GM12878 (cell line): ENCODE data around the gene MT1HL1. TPM values are rescaled to one million over a fixed set of nuclear protein-coding genes. Genes with fewer than 3 reads are reported as not detected.

ENCODE experiments used
- ATAC-seq: fragments of 200-7000 bp; cut with Tn5 transposase; 3 replicates; pipeline ENCODE4 v1.9.1; 2020; ENCODE audit warnings: mild to moderate bottlenecking, moderate library complexity
- BruUV-seq: library from RNA; stranded (reverse); fragments of 400-500 nt; replicated peaks from 2 replicates; lab custom pipeline; 2021; lab: Mats Ljungman, UMichigan
- CTCF ChIA-PET: fragments of 300-600 bp; sonication (Branson Sonifier 250); formaldehyde crosslinking; extraction: SDS; loops from one replicate; lab custom pipeline; 2021; ENCODE audit warnings: inconsistent platforms; lab: Yijun Ruan, JAX
- POLR2A ChIA-PET: fragments of 350-600 bp; formaldehyde crosslinking; extraction: SDS; loops from one replicate; lab custom pipeline; 2021; ENCODE audit warnings: inconsistent platforms; lab: Charles Lee
- RAD21 ChIA-PET: fragments of 300-600 bp; sonication (Branson Sonifier 250); formaldehyde crosslinking; loops from one replicate; lab custom pipeline; 2023; ENCODE audit warnings: antibody characterized with exemption; ENCODE audit not compliant: unreplicated experiment; lab: Charles Lee
- SMC1A ChIA-PET: fragments of 300-600 bp; sonication (Branson Sonifier 250); formaldehyde crosslinking; loops from one replicate; lab custom pipeline; 2023; ENCODE audit not compliant: unreplicated experiment, uncharacterized antibody; lab: Charles Lee
- DNase-seq: peaks from one replicate; pipeline ENCODE4 v3.0.0-alpha.2; 2011; ENCODE audit warnings: low read depth, low spot score
- FAIRE-seq: peaks from 3 replicates; lab custom pipeline; 2011; peaks lifted over from hg19 to GRCh38; lab: Jason Lieb, UNC
- H2AFZ ChIP-seq: 2 replicates; pipeline ENCODE4 v1.6.0; 2011; ENCODE audit warnings: low read depth, low read length, control low read depth; ENCODE audit not compliant: control insufficient read depth
- H3K27ac ChIP-seq: 2 replicates; pipeline ENCODE4 v1.5.1; 2011; ENCODE audit warnings: control low read depth; ENCODE audit not compliant: control insufficient read depth, insufficient read depth
- H3K27me3 ChIP-seq, 2 experiments: replicated peaks in 1 of 2; 2 replicates each; pipeline versions ENCODE4 v1.6.0 to v1.6.1; 2011; ENCODE audit warnings: low read length in 1 of 2; ENCODE audit not compliant: control insufficient read depth in 2 of 2, insufficient read depth in 2 of 2
- H3K36me3 ChIP-seq, 2 experiments: 2 replicates each; pipeline ENCODE4 v1.5.1; 2011; ENCODE audit warnings: low read length in 1 of 2; ENCODE audit not compliant: control insufficient read depth in 2 of 2, insufficient read depth in 2 of 2
- H3K4me1 ChIP-seq: 2 replicates; pipeline ENCODE4 v1.6.1; 2011; ENCODE audit warnings: mild to moderate bottlenecking, low read length, moderate library complexity, mixed read lengths; ENCODE audit not compliant: control insufficient read depth, insufficient read depth
- H3K4me2 ChIP-seq: 2 replicates; pipeline ENCODE4 v1.6.0; 2011; ENCODE audit warnings: control low read depth; ENCODE audit not compliant: control insufficient read depth, insufficient read depth
- H3K4me3 ChIP-seq: fragments of 200-600 bp; sonication (generic); 2 replicates; pipeline ENCODE4 v1.5.1; 2016
- H3K79me2 ChIP-seq: 2 replicates; pipeline ENCODE4 v1.6.0; 2011; ENCODE audit warnings: low read length; ENCODE audit not compliant: control insufficient read depth, insufficient read depth
- H3K9ac ChIP-seq: 2 replicates; pipeline ENCODE4 v1.8.0; 2011; ENCODE audit warnings: low read length, control low read depth, mixed read lengths; ENCODE audit not compliant: control insufficient read depth, insufficient read depth
- H3K9me3 ChIP-seq: replicated peaks from 3 replicates; pipeline ENCODE4 v1.5.1; 2011; ENCODE audit warnings: mild to moderate bottlenecking, low read length; ENCODE audit not compliant: control insufficient read depth, insufficient read depth
- H4K20me1 ChIP-seq: 2 replicates; pipeline ENCODE4 v1.6.0; 2011; ENCODE audit not compliant: control insufficient read depth, insufficient read depth
- RFX5 ChIP-seq: IDR thresholded peaks from 2 replicates; pipeline ENCODE4 v1.6.1; 2011; ENCODE audit warnings: low read depth, low read length, improper control_type of control experiment
- SMC3 ChIP-seq: IDR thresholded peaks from 2 replicates; pipeline ENCODE4 v1.6.1; 2011; ENCODE audit warnings: low read length, improper control_type of control experiment, borderline replicate concordance
- SREBF1 ChIP-seq: IDR thresholded peaks from 2 replicates; pipeline ENCODE4 v1.6.1; 2012; ENCODE audit warnings: mild to moderate bottlenecking, low read length
- WGBS: methylation state at CpG from one replicate; pipeline ENCODE4 v1.1.6; 2016; ENCODE audit warnings: low lambda C conversion rate; ENCODE audit not compliant: insufficient replicate concordance, insufficient coverage; ENCODE audit errors: missing lambda C conversion rate; 5-methylcytosine and 5-hydroxymethylcytosine counted together
- in situ Hi-C: fragments of 300-500 bp; cut with MboI; formaldehyde crosslinking; loops from 9 replicates; pipeline ENCODE4 v1.14.3; 2018; ENCODE audit warnings: mixed read lengths
- intact Hi-C: fragments of 100-400 bp; cut with micrococcal nuclease; formaldehyde crosslinking; loops from one replicate; pipeline ENCODE4 v1.14.2; 2022; ENCODE audit not compliant: unreplicated experiment
- polyA plus RNA-seq, 11 experiments: library from polyadenylated mRNA; depleted of rRNA in 4 of 11; unstranded in 6 of 11; stranded (reverse) in 5 of 11; fragments of >200 nt; fragmentation: Nextera tagmentation in 4 of 11; fragmentation: Illumina TruSeq in 1 of 11; extraction: Ambion mirVana in 4 of 11; extraction: Trizol in 1 of 11; gene quantifications; 1 replicate in 1 of 11; 2 replicates in 10 of 11; pipeline versions ENCODE4 v1.2.1 to v1.2.3, GENCODE V29; 2011 to 2016; ENCODE audit warnings: inconsistent platforms in 2 of 11, missing spikeins in 2 of 11, low read depth in 1 of 11
- total RNA-seq, 4 experiments: library from RNA; depleted of rRNA in 3 of 4; stranded (reverse); fragments of >200 nt in 3 of 4; fragmentation: Illumina TruSeq in 1 of 4; extraction: Trizol in 1 of 4; gene quantifications; 2 replicates each; pipeline versions ENCODE4 v1.2.1 to v1.2.3, GENCODE V29; 2013 to 2021
- TF ChIP-seq, protein P1 (sequence below): fragments of 450-650 bp; IDR thresholded peaks from 2 replicates; pipeline ENCODE4 v1.6.1; 2017; ENCODE audit warnings: mild to moderate bottlenecking, low read depth, inconsistent platforms; ENCODE audit not compliant: poor library complexity, severe bottlenecking
- TF ChIP-seq, protein P2 (sequence below): IDR thresholded peaks from 2 replicates; pipeline ENCODE4 v1.6.1; 2011; ENCODE audit warnings: borderline replicate concordance, low read depth, mild to moderate bottlenecking, moderate library complexity, mixed read lengths, low read length; ENCODE audit not compliant: insufficient read depth; ENCODE audit errors: extremely low read length

The MT1HL1 gene
- total and polyA plus RNA-seq, 10 of the 15 experiments (the other 5 are each of a cell fraction or from before 2014, with no cell fraction given) = not detected

DNA sequence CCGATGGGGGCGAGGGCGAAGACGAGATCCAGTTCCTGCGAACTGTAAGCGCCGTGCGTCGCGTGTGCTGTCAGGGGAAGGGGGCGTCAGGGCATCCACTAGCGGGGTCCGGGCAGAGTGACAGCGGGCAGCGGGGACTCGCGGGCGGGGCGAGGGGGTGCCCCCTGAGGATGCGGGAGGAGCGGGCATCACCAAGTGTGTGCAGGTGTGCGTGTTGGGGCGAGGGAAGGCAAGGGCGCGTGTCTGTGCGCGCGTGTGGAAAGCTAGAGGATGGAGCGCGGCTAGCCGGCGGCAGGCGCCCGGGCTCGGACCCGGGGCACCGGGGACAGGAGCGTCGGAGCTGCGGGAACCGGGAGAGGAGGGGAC lies 38.3 kb upstream of the MT1HL1 start:
- ChIA-PET SMC1A (no interaction called here), RAD21 (no interaction called here), CTCF (no interaction called here), POLR2A (no interaction called here)
- H3K4me3 ChIP-seq = no peak overlapping the region
- H4K20me1 ChIP-seq = no peaks in the 10 kb centered on the region
- ATAC-seq (no peak), DNase-seq (no peak), FAIRE-seq (no peak)
- H3K27ac ChIP-seq = no peak overlapping the region
- H3K4me1 ChIP-seq = no peaks in the 10 kb centered on the region
- no peak overlapping the region for H3K4me2 ChIP-seq
- intact Hi-C loops = no loop called here
- no TSS peak for BruUV-seq
- WGBS = 33% methylated on average over 5 of the region's 41 CpGs
- H2AFZ ChIP-seq = no peak overlapping the region
- H3K9me3 ChIP-seq = no peaks in the 10 kb centered on the region
- in situ Hi-C loops = no loop called here
- TF ChIP-seq SREBF1 (no peak), RFX5 (no peak), SMC3 (no peak)
- TF ChIP-seq, protein P1, sequence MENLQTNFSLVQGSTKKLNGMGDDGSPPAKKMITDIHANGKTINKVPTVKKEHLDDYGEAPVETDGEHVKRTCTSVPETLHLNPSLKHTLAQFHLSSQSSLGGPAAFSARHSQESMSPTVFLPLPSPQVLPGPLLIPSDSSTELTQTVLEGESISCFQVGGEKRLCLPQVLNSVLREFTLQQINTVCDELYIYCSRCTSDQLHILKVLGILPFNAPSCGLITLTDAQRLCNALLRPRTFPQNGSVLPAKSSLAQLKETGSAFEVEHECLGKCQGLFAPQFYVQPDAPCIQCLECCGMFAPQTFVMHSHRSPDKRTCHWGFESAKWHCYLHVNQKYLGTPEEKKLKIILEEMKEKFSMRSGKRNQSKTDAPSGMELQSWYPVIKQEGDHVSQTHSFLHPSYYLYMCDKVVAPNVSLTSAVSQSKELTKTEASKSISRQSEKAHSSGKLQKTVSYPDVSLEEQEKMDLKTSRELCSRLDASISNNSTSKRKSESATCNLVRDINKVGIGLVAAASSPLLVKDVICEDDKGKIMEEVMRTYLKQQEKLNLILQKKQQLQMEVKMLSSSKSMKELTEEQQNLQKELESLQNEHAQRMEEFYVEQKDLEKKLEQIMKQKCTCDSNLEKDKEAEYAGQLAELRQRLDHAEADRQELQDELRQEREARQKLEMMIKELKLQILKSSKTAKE = no peak
- TF ChIP-seq, protein P2, sequence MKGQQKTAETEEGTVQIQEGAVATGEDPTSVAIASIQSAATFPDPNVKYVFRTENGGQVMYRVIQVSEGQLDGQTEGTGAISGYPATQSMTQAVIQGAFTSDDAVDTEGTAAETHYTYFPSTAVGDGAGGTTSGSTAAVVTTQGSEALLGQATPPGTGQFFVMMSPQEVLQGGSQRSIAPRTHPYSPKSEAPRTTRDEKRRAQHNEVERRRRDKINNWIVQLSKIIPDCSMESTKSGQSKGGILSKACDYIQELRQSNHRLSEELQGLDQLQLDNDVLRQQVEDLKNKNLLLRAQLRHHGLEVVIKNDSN = no peak
- no peak overlapping the region for H3K9ac ChIP-seq
- peaks cover 7 to 10% of the 10 kb centered on the region in 2 experiments for H3K27me3 ChIP-seq
- no peaks in the 10 kb centered on the region for H3K36me3 ChIP-seq
- no peaks in the 10 kb centered on the region for H3K79me2 ChIP-seq
